ENCODE results near the gene SPRN.
"Not testable (repeated sequence)": the region's sequence is repeated elsewhere in the genome, so short reads cannot be mapped to it uniquely, and the experiment has no call there.

Gene SPRN, protein sequence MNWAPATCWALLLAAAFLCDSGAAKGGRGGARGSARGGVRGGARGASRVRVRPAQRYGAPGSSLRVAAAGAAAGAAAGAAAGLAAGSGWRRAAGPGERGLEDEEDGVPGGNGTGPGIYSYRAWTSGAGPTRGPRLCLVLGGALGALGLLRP

DNA sequence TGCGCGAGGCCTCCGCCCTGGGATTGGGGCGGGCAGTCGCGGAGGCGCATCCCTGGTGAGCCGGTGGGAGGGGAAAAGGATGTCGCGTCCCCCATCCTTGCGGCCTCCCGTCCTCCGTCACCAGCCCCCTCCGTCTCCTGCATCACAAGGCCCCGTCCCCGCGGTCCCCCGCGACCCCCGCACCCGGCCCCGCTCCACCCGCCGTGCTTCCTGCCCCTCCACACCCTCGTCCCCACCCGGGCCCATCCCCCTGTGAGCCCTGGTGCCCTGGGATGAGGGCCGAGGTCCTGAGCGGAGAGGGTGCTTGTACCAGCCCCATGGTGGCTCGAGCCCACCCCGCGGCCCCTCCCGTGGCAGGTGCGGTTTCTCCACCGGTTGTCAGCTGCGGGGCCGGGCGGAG is at the start of gene SPRN:
SPRN (minus strand) TSS at position 25 of the 400 bp plus-strand sequence. CDS start 944 bp downstream, outside the sequence.
- in situ Hi-C loops (cut with MboI; ENCODE audit: low sequenced_read_pairs), result not testable (repeated sequence)

DNA sequence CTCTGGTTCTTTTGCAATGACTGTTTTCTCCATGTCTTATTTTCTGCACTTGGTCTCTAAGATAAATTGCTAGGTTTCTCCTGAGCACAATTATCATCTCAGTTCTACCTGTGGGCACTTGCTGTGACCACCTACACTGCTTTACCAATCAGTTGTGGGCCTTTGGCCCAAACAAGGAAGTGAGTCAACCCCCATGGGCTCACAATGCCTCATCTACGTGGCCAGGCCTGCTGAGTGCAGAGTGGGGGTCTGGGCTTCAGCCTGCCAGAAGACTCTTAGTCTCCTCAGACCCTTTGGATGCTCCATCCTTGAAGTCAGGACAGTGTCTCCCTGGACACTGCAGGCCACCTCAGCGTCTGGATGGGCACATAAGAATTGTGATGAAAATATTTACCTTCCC is 49.6 kb upstream of the SPRN start:
- in situ Hi-C loops (cut with MboI; ENCODE audit: low sequenced_read_pairs), result no loop called here

- in situ Hi-C loops (cut with MboI; ENCODE audit: low sequenced_read_pairs), result no loop called here
Measured at GRCh38 chr10:133473270-133473669, 48.8 kb upstream of the SPRN start.

DNA sequence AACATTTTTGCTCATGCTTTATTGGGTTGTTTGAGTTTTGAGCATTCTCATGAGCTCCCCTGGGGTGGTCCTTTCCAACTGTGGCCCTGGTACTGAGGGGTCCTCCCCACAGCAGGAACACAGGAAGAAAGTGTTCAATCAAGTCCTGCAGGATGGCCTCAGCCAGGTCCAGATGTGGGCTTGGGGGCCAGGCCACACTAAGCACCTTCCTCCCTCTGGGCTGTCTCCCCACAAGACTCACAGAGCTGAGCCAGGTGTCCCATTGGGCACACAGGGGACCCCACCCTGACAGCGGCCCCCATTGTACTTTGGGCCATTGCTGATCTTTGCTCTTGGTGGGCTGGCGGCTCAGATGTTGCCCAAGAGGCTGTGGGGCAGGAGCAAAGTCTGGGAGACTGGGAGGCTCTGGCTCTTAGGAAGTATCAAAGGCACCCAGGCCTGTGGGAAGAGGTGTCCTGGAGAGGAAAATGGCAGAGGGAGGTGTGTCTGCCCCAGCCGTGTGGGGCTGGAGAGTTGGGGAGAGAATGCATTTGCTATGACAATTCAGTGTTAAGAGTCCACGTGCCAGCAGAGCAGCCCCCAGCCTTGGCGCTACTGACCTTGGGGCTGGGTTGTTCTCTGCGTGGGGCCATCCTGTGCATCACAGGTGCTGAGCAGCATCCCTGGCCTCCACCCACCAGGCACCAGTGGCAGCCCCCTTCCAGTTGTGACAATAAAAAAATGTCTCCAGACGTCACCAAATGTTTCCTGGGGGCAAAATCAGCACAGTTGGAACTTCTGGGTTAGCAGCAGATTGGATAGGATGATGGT is 47.1 kb upstream of the SPRN start:
- in situ Hi-C loops (cut with MboI; ENCODE audit: low sequenced_read_pairs), result no loop called here

GRCh38 chr10:133469205-133469604 is 44.8 kb upstream of the SPRN start:
- in situ Hi-C loops (cut with MboI; ENCODE audit: low sequenced_read_pairs), result not testable (repeated sequence)

DNA sequence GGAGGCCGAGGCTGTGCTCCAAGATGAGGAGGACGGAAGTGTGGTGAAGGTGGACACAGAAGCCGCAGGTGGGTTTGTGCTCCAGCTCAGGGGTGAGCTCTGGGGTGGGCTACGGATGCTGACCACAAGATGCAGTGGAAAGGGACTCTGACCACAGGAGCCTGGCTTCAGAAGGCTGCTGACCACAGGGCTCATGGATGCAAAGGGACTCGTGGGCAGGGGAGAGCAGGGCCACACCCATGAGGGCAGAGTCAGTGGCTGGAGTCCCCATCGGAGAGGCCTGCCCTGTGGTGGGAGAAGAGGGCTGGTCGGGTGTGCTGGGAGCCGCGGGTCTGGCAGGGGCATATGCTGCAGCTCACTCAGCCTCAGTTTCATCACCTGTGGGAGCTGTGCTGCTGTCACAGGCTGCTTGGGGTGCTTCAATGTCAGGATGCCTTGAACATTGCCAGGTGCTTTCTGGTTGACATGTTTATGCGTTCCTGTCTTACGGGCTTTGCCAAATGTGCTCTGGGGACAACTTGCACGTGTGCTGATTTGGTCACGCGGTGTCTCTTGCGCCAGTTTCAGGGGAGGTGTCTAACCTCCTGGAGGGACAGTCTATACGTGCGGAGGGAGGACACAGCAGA is 43.0 kb upstream of the SPRN start:
- in situ Hi-C loops (cut with MboI; ENCODE audit: low sequenced_read_pairs), result no loop called here

DNA sequence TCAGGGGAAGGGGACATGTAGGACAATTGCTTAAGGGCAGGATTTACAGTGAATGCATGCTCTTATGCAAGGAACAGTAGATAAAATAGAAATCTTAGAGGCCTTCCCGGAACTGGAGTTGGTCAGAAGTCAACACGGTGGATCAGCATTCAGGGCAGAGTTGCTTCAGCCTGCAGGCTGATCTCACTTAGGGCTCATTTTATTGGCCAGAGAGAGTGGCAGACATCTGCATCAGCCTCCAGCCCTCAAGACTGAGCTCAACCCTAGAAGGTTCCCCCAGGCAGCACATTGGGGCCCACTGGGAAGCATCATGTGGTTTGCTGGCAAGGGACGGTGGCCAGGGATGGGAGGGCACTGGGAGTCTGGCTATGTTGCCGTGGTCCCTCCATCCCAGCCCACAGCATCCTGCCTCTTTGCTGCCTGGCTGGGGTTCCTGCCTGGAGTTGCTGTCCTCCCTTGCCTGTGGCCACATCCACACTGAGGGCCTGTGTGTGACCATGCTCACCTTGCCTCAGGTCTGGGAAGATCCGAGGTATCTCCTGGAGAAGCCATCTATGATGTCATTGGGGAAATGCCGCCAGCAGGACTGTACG is 42.4 kb upstream of the SPRN start:
- in situ Hi-C loops (cut with MboI; ENCODE audit: low sequenced_read_pairs), result no loop called here

DNA sequence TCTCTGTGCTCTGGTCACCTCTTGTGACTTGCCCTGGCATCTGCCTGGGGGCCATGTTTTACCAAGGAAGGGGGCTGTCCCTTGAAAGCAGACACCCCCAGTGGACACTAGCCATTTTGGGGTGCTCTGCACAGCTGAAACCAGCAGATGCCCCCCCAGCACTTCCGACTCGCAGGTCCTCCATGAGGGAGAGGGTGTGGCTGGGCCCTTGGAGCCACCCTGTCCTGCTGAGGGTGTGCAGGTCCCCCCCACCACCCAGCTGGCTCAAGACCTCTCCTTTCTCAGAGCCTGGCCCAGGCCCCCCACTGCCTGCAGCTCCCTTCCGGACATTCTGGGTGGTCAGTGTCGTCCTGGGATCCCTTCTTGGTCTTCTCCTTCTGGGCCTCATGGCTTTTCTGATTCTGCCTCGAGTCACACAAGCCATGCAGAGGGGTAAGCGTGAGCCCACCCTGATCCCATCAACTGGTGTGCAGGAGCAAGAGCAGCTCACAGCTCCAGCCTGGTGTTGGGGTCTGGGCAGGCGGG is 41.6 kb upstream of the SPRN start:
- in situ Hi-C loops (cut with MboI; ENCODE audit: low sequenced_read_pairs), result no loop called here

- in situ Hi-C loops (cut with MboI; ENCODE audit: low sequenced_read_pairs), result no loop called here
Measured at GRCh38 chr10:133465191-133465949, 40.9 kb upstream of the SPRN start.

DNA sequence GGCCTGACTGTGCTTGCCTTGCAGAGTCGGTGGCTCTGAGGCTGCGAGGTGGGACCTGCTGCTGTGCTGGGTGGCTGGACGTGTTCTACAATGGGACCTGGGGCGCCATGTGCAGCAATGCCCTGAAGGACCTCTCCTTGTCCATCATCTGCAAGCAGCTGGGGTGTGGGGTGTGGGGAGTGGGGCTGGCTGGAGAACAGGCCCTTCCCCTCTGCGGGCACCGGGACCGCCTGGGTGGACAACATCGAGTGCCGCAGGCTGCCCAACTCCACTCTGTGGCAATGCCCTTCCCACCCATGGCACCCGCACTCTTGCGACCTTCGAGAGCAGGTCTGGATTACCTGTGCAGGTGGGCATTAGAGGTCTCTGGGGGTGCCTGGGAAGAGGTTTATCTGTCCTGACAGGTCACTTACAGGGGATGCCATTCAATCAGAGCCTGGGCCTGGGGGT is 40.2 kb upstream of the SPRN start:
- in situ Hi-C loops (cut with MboI; ENCODE audit: low sequenced_read_pairs), result no loop called here

DNA sequence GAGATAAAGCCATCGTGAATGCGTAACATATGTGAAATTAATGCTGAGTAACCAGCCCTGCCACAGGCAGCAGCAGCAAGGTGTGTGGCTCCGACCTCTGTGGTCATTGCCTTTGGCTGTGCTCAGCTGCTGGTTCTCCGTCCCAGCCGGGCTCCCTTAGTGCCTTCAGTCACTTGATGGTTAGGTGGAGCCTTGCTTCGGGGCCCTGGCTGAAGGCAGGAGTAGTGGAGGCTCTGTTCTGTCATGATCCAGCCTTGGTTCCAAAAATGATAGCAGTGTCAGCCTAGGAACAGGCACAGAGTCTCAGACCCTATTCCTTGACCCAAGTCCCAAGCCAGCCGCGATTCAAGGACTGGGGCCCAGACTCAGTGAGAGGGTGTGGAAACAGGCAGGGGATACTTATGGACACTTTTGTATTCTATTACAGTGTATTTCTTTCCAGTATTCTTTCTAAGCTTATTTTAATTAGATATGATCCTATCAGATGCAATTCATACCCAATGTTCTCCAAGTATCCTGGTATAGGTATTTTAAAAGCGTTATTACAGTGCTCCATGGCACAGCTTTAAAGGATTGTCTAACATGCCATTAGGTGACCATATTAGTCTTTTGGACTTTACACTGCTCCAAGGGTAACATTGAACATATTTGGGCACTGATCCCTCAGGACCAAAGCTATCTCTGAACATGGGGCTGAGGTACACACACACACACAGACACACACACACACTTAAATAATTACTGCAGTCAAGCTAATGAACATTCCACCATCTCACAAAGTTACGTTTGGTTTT is 38.3 kb upstream of the SPRN start:
- in situ Hi-C loops (cut with MboI; ENCODE audit: low sequenced_read_pairs), result no loop called here

DNA sequence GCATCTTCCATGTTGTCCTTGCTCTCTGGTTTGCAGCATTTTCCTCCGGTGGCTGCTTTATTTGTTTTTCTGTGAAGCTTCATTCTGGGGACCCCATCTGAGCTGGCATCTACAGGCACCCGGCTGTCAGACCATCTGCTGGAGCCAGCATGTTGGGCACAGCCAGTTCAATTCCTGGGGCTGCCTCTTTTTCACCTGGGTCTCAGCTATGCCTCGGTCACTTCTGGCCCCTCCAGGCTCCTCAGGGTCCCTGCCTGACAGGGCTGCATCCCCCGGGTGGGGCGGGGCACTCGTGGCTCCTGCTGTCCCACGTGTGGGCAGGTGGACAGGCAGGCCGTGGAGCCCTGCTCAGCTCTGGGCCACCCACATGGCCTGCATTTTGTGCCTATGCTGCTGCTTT is 37.4 kb upstream of the SPRN start:
- in situ Hi-C loops (cut with MboI; ENCODE audit: low sequenced_read_pairs), result no loop called here

- in situ Hi-C loops (cut with MboI; ENCODE audit: low sequenced_read_pairs), result no loop called here
Measured at GRCh38 chr10:133461027-133461426, 36.6 kb upstream of the SPRN start.

- in situ Hi-C loops (cut with MboI; ENCODE audit: low sequenced_read_pairs), result no loop called here
Measured at GRCh38 chr10:133460208-133460769, 35.9 kb upstream of the SPRN start.

GRCh38 chr10:133459454-133460207 is 35.2 kb upstream of the SPRN start:
- in situ Hi-C loops (cut with MboI; ENCODE audit: low sequenced_read_pairs), result no loop called here

DNA sequence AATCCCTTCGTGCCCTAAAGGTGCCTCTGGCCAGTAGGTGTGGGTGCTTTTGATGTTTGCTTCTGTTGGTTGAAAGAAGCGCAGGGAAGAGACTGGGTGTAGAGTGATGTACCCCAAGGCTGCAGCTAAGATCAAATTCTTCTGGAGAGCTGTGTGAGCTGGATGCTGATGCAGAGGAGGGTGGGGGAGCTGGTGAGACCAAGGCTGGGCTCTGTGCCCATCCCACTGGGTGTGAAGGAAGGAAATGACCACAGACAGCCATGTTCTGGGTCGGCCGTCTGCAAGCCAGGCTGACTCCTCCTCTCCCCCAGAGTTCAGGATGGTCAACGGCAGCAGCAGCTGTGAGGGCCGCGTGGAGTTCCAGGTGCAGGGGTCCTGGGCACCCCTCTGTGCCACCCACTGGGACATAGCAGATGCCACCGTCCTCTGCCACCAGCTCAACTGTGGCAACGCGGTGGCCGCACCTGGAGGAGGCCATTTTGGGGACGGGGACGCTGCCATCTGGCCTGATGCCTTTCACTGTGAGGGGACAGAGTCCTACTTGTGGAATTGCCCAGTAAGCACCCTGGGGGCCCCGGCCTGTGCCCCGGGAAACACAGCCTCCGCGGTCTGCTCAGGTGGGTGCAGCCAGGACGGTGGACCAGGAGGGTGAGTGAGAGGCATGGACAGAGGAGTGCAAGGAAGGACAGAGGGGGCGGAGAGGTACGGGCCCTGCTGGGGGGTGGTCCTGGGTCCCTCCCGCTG is 34.5 kb upstream of the SPRN start:
- in situ Hi-C loops (cut with MboI; ENCODE audit: low sequenced_read_pairs), result no loop called here

DNA sequence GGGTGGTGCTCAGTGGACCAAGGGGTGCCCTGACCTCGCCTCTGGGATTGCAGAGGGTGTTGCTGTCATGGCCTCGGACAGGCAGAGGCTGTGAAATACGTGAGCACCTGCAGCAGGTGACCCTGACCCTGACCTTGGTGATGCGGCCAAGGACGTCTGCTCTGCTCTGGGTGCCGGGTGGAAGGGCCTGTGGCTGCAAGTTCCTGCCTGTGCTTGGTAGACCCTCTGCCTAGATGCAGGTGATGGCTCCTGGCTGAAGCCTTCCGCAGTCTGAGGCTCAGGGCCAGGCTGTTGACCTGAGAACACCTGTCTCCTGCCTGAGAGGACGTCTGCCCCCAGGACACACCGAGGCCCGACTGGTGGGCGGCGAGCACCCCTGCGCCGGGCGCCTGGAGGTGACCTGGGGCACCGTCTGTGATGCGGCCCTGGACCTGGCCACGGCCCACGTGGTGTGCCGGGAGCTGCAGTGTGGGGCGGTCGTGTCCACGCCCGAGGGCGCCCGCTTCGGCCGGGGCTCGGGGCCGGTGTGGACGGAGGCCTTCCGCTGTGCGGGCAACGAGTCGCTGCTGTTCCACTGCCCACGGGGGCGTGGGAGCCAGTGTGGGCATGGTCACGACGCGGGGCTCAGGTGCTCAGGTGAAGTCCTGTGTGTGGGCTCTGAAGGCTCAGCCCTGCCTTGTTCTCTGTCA is 33.7 kb upstream of the SPRN start:
- in situ Hi-C loops (cut with MboI; ENCODE audit: low sequenced_read_pairs), result no loop called here

All from HL-60/S4 treated with phorbol 12-myristate 13-acetate at 8.2 ng/mL for 4 days and 3 days (cell line).